Stimulated activated CD4-positive, alpha-beta T cell treated with anti-CD3 and anti-CD28 coated beads, Interleukin-4, amount 100 ng/mL, for 1 hour (primary cell): ENCODE results near the gene FYCO1.

Source experiments
- DNase-seq: peaks from one replicate; pipeline ENCODE4 v3.0.0-alpha.2; 2020

FYCO1 gene

DNA sequence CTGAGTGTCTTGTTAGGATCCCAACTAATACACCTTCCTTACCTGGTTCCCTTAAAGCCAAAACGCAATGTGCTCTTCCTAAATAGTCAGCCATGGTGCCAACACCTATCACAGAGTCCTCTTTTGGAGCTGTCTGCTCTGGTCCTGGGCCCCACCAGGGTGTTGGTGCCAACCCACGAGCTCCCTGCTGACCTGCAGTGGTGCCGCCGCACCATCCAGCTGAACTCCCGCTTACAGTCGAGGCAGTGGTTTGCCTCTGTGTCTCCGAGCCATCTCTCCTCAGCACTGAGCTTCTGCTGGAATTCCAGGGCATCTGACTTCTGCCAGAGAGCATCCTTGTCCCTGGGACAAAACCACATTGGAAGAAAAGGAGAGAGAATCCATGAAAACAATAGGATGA is 36.4 kb downstream of the FYCO1 start:
- no peak for DNase-seq

DNA sequence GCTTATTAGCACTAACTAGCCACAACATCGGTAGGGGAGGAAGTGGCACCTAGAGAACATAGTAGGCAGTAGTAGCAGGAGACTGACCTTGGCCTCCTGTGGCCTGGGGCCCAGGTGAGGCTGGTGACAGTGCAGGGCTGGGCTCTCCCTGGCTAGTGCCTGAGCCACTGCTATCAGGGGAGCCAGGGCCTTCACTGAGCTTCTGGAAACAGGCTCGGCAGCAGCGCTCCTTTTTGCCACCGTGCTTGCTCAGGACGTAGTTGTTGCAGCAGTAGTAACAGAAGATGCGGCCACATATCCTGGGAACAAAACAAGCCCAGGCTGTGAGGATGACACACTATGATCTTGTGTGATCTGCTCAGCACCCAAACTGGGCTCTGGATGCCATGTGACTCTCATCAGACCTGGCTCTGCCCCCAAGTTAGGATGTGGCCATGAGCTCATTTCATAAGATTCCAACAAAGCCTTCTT is 37.3 kb downstream of the FYCO1 start:
- no peak for DNase-seq

DNA sequence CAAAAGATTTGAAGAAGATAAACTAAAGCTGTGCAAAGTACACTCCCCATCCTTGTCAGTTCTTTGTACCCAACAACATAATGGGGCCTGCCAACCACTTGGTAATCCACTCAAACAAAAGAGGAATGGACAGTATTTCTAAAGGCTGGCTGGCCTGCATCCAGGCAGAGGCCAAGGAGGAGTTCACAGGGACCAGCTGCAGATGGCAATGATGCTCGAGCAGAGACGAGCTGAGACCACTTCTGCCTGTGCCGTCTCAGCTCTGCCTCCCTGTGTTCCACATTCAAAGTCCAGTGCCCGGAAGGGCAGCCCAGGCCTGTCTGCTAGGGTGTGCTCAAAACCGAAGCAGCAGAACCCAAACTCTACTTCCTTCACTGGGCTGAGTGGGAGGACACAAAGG is 38.0 kb downstream of the FYCO1 start:
- no peak for DNase-seq

DNA sequence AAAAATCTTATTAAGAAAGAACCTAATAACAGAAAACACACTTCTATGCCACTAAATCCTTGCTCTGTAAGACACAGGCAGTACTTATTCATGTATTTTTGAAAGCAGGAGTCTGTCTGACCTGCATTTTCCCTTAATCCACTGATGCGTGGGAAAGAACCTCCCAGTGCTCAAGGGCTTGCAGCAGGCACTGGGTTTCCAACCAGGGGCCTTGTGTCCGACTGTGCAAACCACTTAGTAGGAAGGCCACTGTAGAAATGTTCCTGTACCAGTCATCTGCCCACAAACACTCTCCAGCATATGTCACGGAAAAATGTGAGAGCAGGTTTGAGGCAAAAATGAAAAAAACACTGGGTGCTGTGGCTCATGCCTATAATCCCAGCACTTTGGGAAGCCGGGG is 39.9 kb downstream of the FYCO1 start:
- DNase-seq: no peak

DNA sequence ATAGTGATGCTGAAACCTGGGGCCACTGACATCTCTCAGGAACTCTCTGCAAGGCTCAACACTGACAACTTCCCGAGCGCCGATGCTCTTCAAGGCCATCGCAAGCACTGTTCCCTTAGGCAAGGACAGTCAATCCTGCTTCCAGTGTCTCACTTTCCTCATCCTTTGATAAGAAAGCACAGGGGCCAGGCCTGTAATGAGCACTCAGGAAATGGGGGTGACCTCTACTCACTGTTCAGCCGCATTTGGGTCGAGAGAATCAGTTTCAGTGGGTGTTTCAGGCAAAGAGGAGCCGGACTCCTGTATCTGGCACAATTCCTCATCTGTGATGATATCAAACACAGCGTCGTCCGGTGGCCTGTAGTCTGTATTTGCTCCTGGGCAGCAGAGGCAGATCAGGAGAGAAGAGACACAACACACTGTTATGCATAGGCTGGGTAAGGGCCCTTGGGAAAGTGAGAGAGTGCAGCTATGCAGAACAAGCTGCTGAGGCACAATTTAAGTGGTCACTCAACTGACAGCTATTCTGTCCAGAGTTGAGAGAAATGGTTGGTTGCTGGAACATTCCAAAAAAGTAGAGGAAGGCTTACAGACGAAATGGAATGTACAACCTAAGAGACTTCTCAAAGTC is 40.5 kb downstream of the FYCO1 start:
- no peak for DNase-seq

- DNase-seq: no peak
These were observed 41.3 kb downstream of the FYCO1 start for GRCh38 chr3:45954306-45954705.

DNA sequence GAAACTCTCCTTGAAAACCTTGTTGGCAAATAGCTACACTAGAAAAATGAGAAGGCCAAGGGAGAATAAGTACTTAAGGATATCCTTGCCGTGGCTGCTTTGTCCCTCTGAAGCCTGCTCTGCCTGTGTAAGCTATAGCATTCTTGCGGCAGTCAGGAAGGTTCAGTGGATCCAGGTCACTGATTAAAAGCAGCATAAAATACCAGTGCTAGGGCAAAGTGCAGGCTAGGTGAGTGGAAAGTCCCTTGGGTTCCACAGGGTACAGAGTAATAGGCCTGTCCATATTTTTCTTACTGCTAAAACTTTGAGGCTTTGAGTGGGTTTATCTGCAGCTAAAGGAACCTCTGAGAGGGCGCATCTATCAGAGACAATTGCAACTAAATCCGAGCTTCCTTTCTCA is 42.1 kb downstream of the FYCO1 start:
- DNase-seq: no peak

DNA sequence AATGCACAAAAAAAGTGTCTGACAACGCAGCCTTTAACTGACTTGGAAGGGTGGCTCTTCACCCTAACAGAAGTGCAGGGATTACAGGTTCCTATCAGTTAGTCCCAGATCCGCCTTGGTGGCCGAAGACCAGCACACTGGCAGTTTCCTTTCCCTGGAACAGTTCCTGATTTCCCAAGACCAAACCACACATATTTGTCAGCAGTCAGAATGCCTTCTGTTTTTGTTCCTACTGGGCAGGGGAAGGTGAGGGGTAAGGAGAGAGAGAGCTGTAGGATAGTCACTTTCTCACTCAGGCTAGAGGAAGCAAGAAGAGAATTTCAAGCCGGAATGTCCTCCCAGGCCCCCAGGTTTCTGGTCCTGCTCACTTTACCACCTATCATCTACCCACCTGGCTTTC is 43.2 kb downstream of the FYCO1 start:
- DNase-seq: no peak

DNA sequence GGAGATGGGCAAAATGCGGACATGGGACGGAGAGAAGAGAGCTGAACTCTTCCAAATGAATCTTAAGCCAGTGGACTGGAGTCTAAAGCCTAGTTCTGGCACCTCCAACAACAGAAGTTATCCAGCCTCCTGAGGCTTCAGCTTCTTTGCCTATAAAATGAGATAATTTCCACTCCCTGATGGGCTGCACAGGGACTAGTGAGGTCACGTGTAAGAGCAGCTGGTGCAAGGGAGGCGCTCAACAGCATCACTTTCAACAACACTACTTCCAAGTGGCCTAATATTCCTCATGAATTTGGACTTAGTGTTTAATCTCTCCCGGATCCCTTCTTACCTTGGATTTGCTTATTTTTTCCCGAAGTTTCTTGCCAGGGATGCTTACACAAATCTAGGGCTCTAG is 43.7 kb downstream of the FYCO1 start:
- no peak for DNase-seq

- peak; percentile 29 for DNase-seq
These were observed 44.7 kb downstream of the FYCO1 start for GRCh38 chr3:45950686-45951600.

DNA sequence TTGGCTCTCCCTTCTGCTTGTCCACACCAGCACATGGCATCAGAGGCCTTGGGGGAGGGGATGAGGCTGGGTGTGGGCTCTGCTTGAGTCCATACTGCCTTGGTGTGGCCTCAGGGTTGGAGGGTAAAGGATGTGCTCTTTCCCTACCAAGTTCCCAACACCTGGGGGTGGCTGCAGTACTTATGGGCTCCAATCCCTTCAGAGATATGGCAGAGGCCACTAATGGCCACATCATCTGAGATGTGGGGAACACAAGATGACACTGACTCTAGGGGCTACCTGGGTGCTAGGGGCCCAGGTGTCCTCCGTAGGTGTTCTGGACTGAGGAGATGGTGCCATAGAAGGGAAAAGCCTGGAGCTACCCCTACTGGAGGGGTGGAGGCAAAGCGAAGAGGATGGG is 45.5 kb downstream of the FYCO1 start:
- DNase-seq: no peak

DNA sequence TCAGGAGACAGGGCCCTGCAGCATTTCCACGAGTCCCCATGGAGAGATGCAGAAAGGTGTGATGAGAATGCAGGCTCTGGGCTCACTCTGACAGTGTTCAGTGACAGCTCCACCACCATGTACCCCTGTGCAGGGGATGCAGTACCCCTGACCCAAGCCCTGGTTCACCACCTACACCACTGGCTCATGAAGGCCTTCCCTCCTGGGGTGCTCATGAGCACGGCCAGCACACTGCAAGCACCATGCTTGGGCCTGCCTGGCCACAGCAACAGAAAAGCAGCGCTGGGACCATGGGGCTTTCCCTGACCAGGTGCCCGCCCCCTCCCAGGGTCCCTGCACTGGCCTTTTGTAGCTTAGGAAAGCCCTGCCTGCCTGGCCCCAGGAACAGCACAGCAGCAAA is 46.2 kb downstream of the FYCO1 start:
- no peak for DNase-seq

GRCh38 chr3:45948881-45949280 is 46.7 kb downstream of the FYCO1 start:
- no peak for DNase-seq

GRCh38 chr3:45948311-45948781 is 47.3 kb downstream of the FYCO1 start:
- no peak for DNase-seq

- no peak for DNase-seq
These were observed 48.3 kb downstream of the FYCO1 start for GRCh38 chr3:45947361-45947760.

- no peak for DNase-seq
These were observed 48.7 kb downstream of the FYCO1 start for GRCh38 chr3:45946875-45947274.

DNA sequence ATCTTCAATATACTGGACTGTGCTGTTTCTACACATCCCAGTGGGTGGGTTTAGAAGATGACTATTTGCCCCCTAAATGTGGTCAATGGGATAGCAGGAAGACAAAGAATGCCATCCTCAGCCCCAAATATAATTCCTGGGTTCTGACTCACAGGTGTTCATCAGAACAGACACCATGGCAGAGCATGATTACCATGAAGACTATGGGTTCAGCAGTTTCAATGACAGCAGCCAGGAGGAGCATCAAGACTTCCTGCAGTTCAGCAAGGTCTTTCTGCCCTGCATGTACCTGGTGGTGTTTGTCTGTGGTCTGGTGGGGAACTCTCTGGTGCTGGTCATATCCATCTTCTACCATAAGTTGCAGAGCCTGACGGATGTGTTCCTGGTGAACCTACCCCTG is 49.3 kb downstream of the FYCO1 start:
- DNase-seq: no peak

DNA sequence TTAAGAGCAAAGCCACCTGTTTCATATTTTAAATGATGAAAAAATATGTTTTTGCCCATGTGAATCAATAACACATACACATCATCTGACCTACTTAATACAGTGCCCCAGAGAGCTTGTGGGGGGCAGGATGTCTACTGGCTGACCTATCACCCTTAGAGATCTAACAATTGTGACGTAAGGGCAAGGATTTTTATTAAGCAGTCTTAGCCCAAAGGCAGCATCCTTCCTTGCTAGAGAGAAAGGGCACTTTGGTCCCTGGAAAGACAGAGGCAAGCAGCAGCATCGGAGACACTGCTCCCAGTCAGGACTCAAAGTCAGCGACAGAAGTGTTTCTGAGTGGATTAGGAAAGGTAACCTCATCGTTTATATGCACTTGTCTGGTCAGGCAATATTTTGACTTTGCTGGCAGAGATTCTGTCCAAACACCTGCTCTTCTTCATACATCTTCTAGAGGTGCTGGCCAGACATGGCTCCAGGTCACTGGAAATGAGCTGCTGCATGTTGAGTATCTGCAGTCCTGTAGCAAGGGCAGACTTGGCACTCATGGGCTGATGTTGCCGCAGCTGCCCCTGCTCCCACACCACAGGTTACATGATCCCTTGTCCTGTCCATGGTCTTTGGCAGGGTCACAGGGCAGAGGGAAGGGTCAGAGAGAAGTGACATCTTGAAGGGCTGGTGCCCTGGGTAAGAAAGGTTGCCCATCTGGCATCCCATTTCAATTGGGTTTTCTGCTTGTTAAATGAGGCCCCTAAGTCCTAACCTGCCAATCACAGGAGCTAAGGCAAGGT is 50.6 kb downstream of the FYCO1 start:
- DNase-seq: no peak

GRCh38 chr3:45943207-45943846 is 52.3 kb downstream of the FYCO1 start, which contains the start of gene CXCR6:
Gene CXCR6 (plus strand): TSS chr3:45943464. CDS start chr3:45946482, 3,018 bp downstream.
- peak; percentile 15 for DNase-seq

DNA sequence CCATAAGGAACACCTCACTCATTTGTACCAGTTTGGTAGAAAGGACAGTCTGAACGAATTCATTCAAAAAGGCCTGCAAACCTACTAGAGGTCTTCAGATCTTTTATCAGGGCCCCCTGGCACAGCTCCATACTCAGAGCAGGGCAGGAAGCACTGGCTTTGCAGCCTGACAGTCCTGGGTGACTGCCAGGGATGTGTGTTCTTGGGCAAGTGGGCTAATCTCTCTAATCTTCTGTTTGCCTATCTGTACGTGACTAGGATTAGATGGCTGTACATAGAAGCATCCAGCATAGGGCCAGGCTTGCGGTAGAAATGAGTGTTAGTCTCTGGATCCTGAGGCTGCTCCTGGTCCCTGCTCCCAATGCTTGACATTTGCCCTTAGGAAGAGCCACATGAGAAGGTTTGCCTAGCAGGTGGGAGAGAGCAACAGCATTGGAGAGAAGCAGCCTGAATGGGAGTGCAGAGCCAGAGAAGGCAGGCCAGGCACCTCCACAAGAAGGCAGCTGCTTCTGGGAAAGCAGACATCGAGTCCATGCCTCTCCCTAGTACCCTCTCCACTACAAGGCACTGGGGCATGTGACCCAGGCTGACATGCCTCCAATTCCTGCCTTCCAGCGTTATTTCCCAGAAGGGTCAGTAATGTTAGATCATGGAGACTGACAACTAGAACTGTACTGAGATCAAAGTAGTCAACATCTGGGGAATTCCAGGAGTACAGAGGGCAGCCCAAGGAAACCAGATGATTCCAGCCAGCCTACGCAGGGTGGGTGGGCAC is 53.4 kb downstream of the FYCO1 start:
- DNase-seq: no peak

- DNase-seq: no peak
These were observed 54.8 kb downstream of the FYCO1 start for GRCh38 chr3:45940781-45941365.
